Measurements from ENCODE around the gene COMMD3.
"Not testable (repeated sequence)": the region's sequence is repeated elsewhere in the genome, so short reads cannot be mapped to it uniquely, and the experiment has no call there.

COMMD3 gene

GRCh38 chr10:22309180-22310000 lies 6.8 kb upstream of the COMMD3 start:
- no peaks in the 10 kb centered on the region for H3K79me1 ChIP-seq (ENCODE audit: low read depth, low read length)
- H2BK5ac ChIP-seq (ENCODE audit: low read length), result no peak overlapping the region
- no peak overlapping the region for H4K91ac ChIP-seq (ENCODE audit: low read depth, low read length, poor library complexity)
- H3K4me3 ChIP-seq (ENCODE audit: low read length in 2 of 2), result no peak overlapping the region
- no peak overlapping the region for H2BK120ac ChIP-seq (ENCODE audit: low read depth, low read length)
- no peak overlapping the region for H3K18ac ChIP-seq (ENCODE audit: low read length)
- no peak for DNase-seq (ENCODE audit: low spot score)
- H3K4ac ChIP-seq (ENCODE audit: low read length), result no peak overlapping the region
- H3K9ac ChIP-seq (ENCODE audit: low read depth, low read length, poor library complexity), result no peak overlapping the region
- no peak overlapping the region for H3K27ac ChIP-seq (replicated peaks; ENCODE audit: low read length)
- no CpG with 5 or more reads among the region's 4 CpGs for WGBS, 2 donors (ENCODE audit: extremely low coverage in 2 of 2, insufficient read length in 2 of 2, insufficient replicate concordance in 1 of 2)
- H3K36me3 ChIP-seq (replicated peaks in 1 of 2; ENCODE audit: control insufficient read depth in 2 of 2, insufficient read depth in 2 of 2, low read length in 2 of 2), result no peaks in the 10 kb centered on the region
- no peak overlapping the region for H2BK15ac ChIP-seq (ENCODE audit: low read length)
- H3K4me2 ChIP-seq (ENCODE audit: insufficient read depth, low read length, poor library complexity, severe bottlenecking), result no peak overlapping the region
- H2AFZ ChIP-seq (ENCODE audit: low read length), result no peak overlapping the region
- peaks cover 0 to under 1% of the 10 kb centered on the region in 2 donors for H3K9me3 ChIP-seq (replicated peaks in 1 of 2; ENCODE audit: control insufficient read depth in 2 of 2, insufficient read depth in 1 of 2, low read depth in 1 of 2, low read length in 2 of 2)
- no peak overlapping the region for H2BK12ac ChIP-seq (ENCODE audit: low read length)
- H3K4me1 ChIP-seq (ENCODE audit: control insufficient read depth in 2 of 2, insufficient read depth in 1 of 2, low read depth in 1 of 2, low read length in 2 of 2), result no peaks in the 10 kb centered on the region
- H3K14ac ChIP-seq (ENCODE audit: low read length), result no peak overlapping the region
- no peak overlapping the region for H2AK5ac ChIP-seq (ENCODE audit: low read depth, low read length)
- H3K23ac ChIP-seq (ENCODE audit: low read depth, low read length, poor library complexity), result no peak overlapping the region
- peaks cover 0 to 10% (median 0%) of the 10 kb centered on the region in 3 experiments for H3K27me3 ChIP-seq (ENCODE audit: control insufficient read depth in 3 of 3, insufficient read depth in 3 of 3, low read depth in 1 of 3, low read length in 3 of 3)
- no peak overlapping the region for H4K8ac ChIP-seq (ENCODE audit: low read depth, low read length)

DNA sequence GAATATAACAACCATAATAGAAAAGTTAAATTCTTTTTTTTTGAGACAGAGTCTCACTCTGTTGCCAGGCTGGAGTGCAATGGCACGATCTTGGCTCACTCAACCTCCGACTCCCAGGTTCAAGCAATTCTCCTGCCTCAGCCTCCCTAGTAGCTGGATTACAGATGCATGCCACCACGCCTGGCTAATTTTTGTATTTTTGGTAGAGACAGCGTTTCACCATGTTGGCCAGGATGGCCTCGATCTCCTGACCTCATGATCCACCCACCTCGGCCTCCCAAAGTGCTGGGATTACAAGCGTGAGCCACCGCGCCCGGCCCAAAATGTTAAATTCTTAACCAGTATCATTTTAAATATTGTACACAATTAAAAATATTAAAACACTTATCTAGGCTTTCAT lies 6.2 kb upstream of the COMMD3 start:
- not testable (repeated sequence) for H3K4me3 ChIP-seq (ENCODE audit: low read length in 2 of 2); H3K4me1 ChIP-seq (ENCODE audit: control insufficient read depth in 2 of 2, insufficient read depth in 1 of 2, low read depth in 1 of 2, low read length in 2 of 2); H4K8ac ChIP-seq (ENCODE audit: low read depth, low read length); H2BK120ac ChIP-seq (ENCODE audit: low read depth, low read length); H3K4me2 ChIP-seq (ENCODE audit: insufficient read depth, low read length, poor library complexity, severe bottlenecking); H4K91ac ChIP-seq (ENCODE audit: low read depth, low read length, poor library complexity); H2BK15ac ChIP-seq (ENCODE audit: low read length); H2BK12ac ChIP-seq (ENCODE audit: low read length); H2AFZ ChIP-seq (ENCODE audit: low read length); H3K18ac ChIP-seq (ENCODE audit: low read length); H2BK5ac ChIP-seq (ENCODE audit: low read length); H3K9ac ChIP-seq (ENCODE audit: low read depth, low read length, poor library complexity); H3K4ac ChIP-seq (ENCODE audit: low read length); H3K14ac ChIP-seq (ENCODE audit: low read length); H3K79me1 ChIP-seq (ENCODE audit: low read depth, low read length); DNase-seq (ENCODE audit: low spot score); H3K27ac ChIP-seq (replicated peaks; ENCODE audit: low read length); H3K23ac ChIP-seq (ENCODE audit: low read depth, low read length, poor library complexity); H2AK5ac ChIP-seq (ENCODE audit: low read depth, low read length); H3K36me3 ChIP-seq (replicated peaks in 1 of 2; ENCODE audit: control insufficient read depth in 2 of 2, insufficient read depth in 2 of 2, low read length in 2 of 2); H3K9me3 ChIP-seq (replicated peaks in 1 of 2; ENCODE audit: control insufficient read depth in 2 of 2, insufficient read depth in 1 of 2, low read depth in 1 of 2, low read length in 2 of 2)
- no CpG with 5 or more reads among the region's 10 CpGs for WGBS, 2 donors (ENCODE audit: extremely low coverage in 2 of 2, insufficient read length in 2 of 2, insufficient replicate concordance in 1 of 2)
- peaks cover 0 to 12% (median 0%) of the 10 kb centered on the region in 3 experiments for H3K27me3 ChIP-seq (ENCODE audit: control insufficient read depth in 3 of 3, insufficient read depth in 3 of 3, low read depth in 1 of 3, low read length in 3 of 3)

DNA sequence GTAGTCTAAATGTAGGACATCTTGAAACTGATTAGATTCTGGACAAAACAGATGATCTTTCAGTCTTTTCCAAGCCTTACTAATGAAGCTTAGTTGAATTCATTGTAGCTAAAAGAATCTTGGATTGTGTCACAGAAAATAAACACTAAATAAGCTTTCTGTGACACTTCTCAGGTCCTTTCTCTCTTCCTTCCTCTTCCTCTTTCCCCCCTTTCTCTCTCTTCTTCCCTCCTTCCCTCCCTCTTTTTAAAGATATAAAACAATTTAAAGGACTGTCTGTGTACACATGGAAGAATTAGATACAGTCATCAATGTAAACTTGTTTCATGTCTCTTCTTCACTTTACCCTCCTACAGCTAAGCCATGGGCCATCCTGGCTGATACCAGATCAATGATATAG lies 5.3 kb upstream of the COMMD3 start:
- no peaks in the 10 kb centered on the region for H3K9me3 ChIP-seq (replicated peaks in 1 of 2; ENCODE audit: control insufficient read depth in 2 of 2, insufficient read depth in 1 of 2, low read depth in 1 of 2, low read length in 2 of 2)
- H2BK120ac ChIP-seq (ENCODE audit: low read depth, low read length), result no peak overlapping the region

DNA sequence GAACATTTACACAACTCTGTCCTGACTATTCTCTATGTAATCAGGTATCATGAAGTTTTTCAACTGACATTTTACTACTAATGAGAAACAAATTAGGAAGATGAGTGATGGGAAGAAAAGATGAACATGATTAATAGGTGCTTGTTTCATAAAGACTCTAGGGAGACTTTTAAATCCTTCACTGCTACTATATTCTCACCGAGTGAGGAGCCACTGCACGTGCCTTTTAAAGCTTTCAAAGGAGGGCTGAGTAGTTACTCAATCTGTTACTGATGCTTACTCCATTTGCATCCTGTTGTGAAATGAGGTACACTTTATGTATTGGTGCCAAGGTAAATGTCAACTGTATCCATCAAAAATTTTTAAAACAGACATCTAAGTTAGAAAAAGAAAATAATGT lies 1.3 kb upstream of the COMMD3 start:
- no peak overlapping the region for H4K91ac ChIP-seq (ENCODE audit: low read depth, low read length, poor library complexity)
- no peak for DNase-seq (ENCODE audit: low spot score)
- no peak overlapping the region for H3K4me3 ChIP-seq (ENCODE audit: low read length in 2 of 2)
- H3K18ac ChIP-seq (ENCODE audit: low read length), result no peak overlapping the region
- no peaks in the 10 kb centered on the region for H3K9me3 ChIP-seq (replicated peaks in 1 of 2; ENCODE audit: control insufficient read depth in 2 of 2, insufficient read depth in 1 of 2, low read depth in 1 of 2, low read length in 2 of 2)
- H3K14ac ChIP-seq (ENCODE audit: low read length), result no peak overlapping the region
- H2AK5ac ChIP-seq (ENCODE audit: low read depth, low read length), result no peak overlapping the region
- H2BK120ac ChIP-seq (ENCODE audit: low read depth, low read length), result no peak overlapping the region
- H2BK15ac ChIP-seq (ENCODE audit: low read length), result no peak overlapping the region
- no peaks in the 10 kb centered on the region for H3K36me3 ChIP-seq (replicated peaks in 1 of 2; ENCODE audit: control insufficient read depth in 2 of 2, insufficient read depth in 2 of 2, low read length in 2 of 2)
- no peak overlapping the region for H4K8ac ChIP-seq (ENCODE audit: low read depth, low read length)
- no peak overlapping the region for H3K27ac ChIP-seq (replicated peaks; ENCODE audit: low read length)
- WGBS, 2 donors (ENCODE audit: extremely low coverage in 2 of 2, insufficient read length in 2 of 2, insufficient replicate concordance in 1 of 2), result no CpG with 5 or more reads among the region's 2 CpGs
- no peak overlapping the region for H2BK5ac ChIP-seq (ENCODE audit: low read length)
- peaks cover 4 to 5% of the 10 kb centered on the region in 2 donors for H3K4me1 ChIP-seq (ENCODE audit: control insufficient read depth in 2 of 2, insufficient read depth in 1 of 2, low read depth in 1 of 2, low read length in 2 of 2)
- H3K23ac ChIP-seq (ENCODE audit: low read depth, low read length, poor library complexity), result no peak overlapping the region
- H3K27me3 ChIP-seq (ENCODE audit: control insufficient read depth in 3 of 3, insufficient read depth in 3 of 3, low read depth in 1 of 3, low read length in 3 of 3), result peaks cover 0 to 25% (median 11%) of the 10 kb centered on the region in 3 experiments
- H2BK12ac ChIP-seq (ENCODE audit: low read length), result no peak overlapping the region
- H3K4me2 ChIP-seq (ENCODE audit: insufficient read depth, low read length, poor library complexity, severe bottlenecking), result no peak overlapping the region
- H2AFZ ChIP-seq (ENCODE audit: low read length), result no peak overlapping the region
- H3K4ac ChIP-seq (ENCODE audit: low read length), result no peak overlapping the region
- H3K79me1 ChIP-seq (ENCODE audit: low read depth, low read length), result no peaks in the 10 kb centered on the region
- H3K9ac ChIP-seq (ENCODE audit: low read depth, low read length, poor library complexity), result no peak overlapping the region

More for the DNA sequence above, 5.3 kb upstream of the COMMD3 start:
- Histone ChIP-seq H3K27me3 (ENCODE audit: control insufficient read depth in 3 of 3, insufficient read depth in 3 of 3, low read depth in 1 of 3, low read length in 3 of 3) (peaks cover 0 to 12% (median 2%) of the 10 kb centered on the region in 3 experiments), H3K23ac (ENCODE audit: low read depth, low read length, poor library complexity) (no peak overlapping the region), H2AK5ac (ENCODE audit: low read depth, low read length) (no peak overlapping the region), H3K4me2 (ENCODE audit: insufficient read depth, low read length, poor library complexity, severe bottlenecking) (no peak overlapping the region), H3K79me1 (ENCODE audit: low read depth, low read length) (no peaks in the 10 kb centered on the region), H2BK12ac (ENCODE audit: low read length) (no peak overlapping the region), H2BK15ac (ENCODE audit: low read length) (no peak overlapping the region), H4K8ac (ENCODE audit: low read depth, low read length) (no peak overlapping the region), H3K18ac (ENCODE audit: low read length) (no peak overlapping the region), H2AFZ (ENCODE audit: low read length) (no peak overlapping the region), H3K4me3 (ENCODE audit: low read length in 2 of 2) (no peak overlapping the region), H3K9ac (ENCODE audit: low read depth, low read length, poor library complexity) (no peak overlapping the region), H2BK5ac (ENCODE audit: low read length) (no peak overlapping the region), H4K91ac (ENCODE audit: low read depth, low read length, poor library complexity) (no peak overlapping the region), H3K4ac (ENCODE audit: low read length) (no peak overlapping the region), H3K4me1 (ENCODE audit: control insufficient read depth in 2 of 2, insufficient read depth in 1 of 2, low read depth in 1 of 2, low read length in 2 of 2) (peaks cover 2 to 3% of the 10 kb centered on the region in 2 donors), H3K27ac (replicated peaks; ENCODE audit: low read length) (no peak overlapping the region), H3K36me3 (replicated peaks in 1 of 2; ENCODE audit: control insufficient read depth in 2 of 2, insufficient read depth in 2 of 2, low read length in 2 of 2) (no peaks in the 10 kb centered on the region), H3K14ac (ENCODE audit: low read length) (no peak overlapping the region)
- DNase-seq (ENCODE audit: low spot score), result no peak

Data from neuronal stem cell (in vitro differentiated cells).